OCI-LY7 (cell line): Measurements from ENCODE around the gene CHCHD10.

Experiments used
- EZH2phosphoT487 ChIP-seq: fragments of 200-600 bp; sonication (generic); IDR thresholded peaks from 2 replicates; pipeline ENCODE4 v1.6.1; 2018; ENCODE audit warnings: low read depth, borderline replicate concordance, mild to moderate bottlenecking, mixed run types, antibody characterized with exemption, low read length, moderate library complexity, mixed read lengths
- TF ChIP-seq, protein P1 (sequence below): fragments of 200-600 bp; sonication (generic); conservative IDR thresholded peaks from 2 replicates; pipeline ENCODE4 v1.5.1; 2014; ENCODE audit warnings: mild to moderate bottlenecking, antibody characterized with exemption, low read length, moderate library complexity, mixed read lengths

DNA sequence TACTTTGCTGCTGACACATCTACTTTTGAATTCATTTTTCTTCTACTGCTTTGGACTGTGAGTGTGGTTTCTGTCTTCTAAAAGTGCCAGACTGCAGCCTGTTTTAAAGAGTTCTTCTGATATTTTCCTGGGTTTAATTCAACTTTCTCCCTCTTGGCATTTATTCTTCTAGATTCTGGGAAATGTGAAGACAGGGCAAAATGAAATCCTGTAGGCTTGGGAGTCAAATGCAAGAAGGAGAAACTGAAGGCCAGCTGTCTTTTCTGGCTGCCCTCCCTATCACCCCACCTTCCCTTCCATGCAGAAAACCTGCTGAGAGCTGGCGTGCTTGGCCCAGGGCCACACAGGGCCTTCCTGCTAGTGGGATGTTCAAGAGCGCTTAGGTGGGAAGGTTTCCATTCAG, 24.5 kb downstream of the CHCHD10 start:
- TF ChIP-seq, protein P1, sequence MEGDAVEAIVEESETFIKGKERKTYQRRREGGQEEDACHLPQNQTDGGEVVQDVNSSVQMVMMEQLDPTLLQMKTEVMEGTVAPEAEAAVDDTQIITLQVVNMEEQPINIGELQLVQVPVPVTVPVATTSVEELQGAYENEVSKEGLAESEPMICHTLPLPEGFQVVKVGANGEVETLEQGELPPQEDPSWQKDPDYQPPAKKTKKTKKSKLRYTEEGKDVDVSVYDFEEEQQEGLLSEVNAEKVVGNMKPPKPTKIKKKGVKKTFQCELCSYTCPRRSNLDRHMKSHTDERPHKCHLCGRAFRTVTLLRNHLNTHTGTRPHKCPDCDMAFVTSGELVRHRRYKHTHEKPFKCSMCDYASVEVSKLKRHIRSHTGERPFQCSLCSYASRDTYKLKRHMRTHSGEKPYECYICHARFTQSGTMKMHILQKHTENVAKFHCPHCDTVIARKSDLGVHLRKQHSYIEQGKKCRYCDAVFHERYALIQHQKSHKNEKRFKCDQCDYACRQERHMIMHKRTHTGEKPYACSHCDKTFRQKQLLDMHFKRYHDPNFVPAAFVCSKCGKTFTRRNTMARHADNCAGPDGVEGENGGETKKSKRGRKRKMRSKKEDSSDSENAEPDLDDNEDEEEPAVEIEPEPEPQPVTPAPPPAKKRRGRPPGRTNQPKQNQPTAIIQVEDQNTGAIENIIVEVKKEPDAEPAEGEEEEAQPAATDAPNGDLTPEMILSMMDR = no peak
- TF ChIP-seq EZH2phosphoT487 = no peak
